Measurements from ENCODE around the gene ASAP2. TPM values are rescaled to one million over a fixed set of nuclear protein-coding genes. Genes with fewer than 3 reads are reported as not detected.

Gene ASAP2
- polyA plus RNA-seq, 3 donors: 0.08 to 1.1 (median 0.20) TPM

DNA sequence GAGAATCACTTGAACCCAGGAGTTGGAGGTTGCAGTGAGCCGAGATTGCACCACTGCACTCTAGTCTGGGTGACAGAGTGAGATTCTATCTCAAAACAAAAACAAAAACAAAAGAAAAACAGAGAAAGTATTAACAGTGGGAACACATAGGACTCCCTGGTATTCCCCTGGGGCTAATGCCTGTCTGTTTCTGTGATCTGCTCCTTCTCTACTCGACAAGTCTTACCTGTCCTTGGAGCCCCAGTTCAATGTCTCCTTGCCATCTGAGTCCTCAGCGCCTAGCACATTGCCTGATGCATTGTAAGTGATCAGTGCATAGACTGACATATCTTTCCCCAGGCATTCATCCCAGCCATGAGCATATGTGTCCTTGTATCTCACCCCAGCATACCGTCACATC is 85.8 kb downstream of the ASAP2 start:
- 100% methylated on average over 1 of the region's 4 CpGs for WGBS (ENCODE audit: insufficient coverage)
- H3K79me2 ChIP-seq (ENCODE audit: insufficient read depth, low read length): no peaks in the 10 kb centered on the region
- H4K20me1 ChIP-seq (ENCODE audit: insufficient read depth, low read length): no peaks in the 10 kb centered on the region

GRCh38 chr2:9294764-9295163 is 88.2 kb downstream of the ASAP2 start:
- Histone ChIP-seq H2AFZ (ENCODE audit: insufficient read depth, low read depth, low read length, poor library complexity, severe bottlenecking) (no peak overlapping the region), H3K79me2 (ENCODE audit: insufficient read depth, low read length) (no peaks in the 10 kb centered on the region), H3K36me3 (replicated peaks in 1 of 2; ENCODE audit: control insufficient read depth in 1 of 2, insufficient read depth in 2 of 2, low read length in 2 of 2) (no peaks in the 10 kb centered on the region), H3K27ac (ENCODE audit: low read depth in 1 of 2, low read length in 2 of 2) (no peak overlapping the region), H3K9ac (ENCODE audit: insufficient read depth, low read length, poor library complexity, severe bottlenecking) (no peak overlapping the region), H3K27me3 (ENCODE audit: control insufficient read depth in 2 of 2, insufficient read depth in 2 of 2, low read length in 2 of 2) (no peaks in the 10 kb centered on the region), H3K4me2 (replicated peaks; ENCODE audit: extremely low read depth, low read length, poor library complexity, severe bottlenecking) (no peak overlapping the region), H4K20me1 (ENCODE audit: insufficient read depth, low read length) (no peaks in the 10 kb centered on the region), H3K4me3 (replicated peaks in 1 of 3; ENCODE audit: low read depth in 2 of 3, low read length in 3 of 3) (no peak overlapping the region), H3K4me1 (ENCODE audit: control insufficient read depth in 1 of 2, insufficient read depth in 2 of 2, low read length in 2 of 2) (no peaks in the 10 kb centered on the region), H3K9me3 (replicated peaks in 1 of 2; ENCODE audit: control insufficient read depth in 1 of 2, insufficient read depth in 1 of 2, low read length in 2 of 2) (no peaks in the 10 kb centered on the region)
- Mint-ChIP-seq H3K36me3 (no peaks in the 10 kb centered on the region), H3K4me3 (no peak overlapping the region), H3K27ac (no peak overlapping the region), H3K4me1 (no peaks in the 10 kb centered on the region), H3K9me3 (no peaks in the 10 kb centered on the region), H3K27me3 (ENCODE audit: low read depth in 3 of 3) (peaks cover 0 to 2% (median 1%) of the 10 kb centered on the region in 3 donors)
- DNase-seq: no peak
- TF ChIP-seq, protein P1, sequence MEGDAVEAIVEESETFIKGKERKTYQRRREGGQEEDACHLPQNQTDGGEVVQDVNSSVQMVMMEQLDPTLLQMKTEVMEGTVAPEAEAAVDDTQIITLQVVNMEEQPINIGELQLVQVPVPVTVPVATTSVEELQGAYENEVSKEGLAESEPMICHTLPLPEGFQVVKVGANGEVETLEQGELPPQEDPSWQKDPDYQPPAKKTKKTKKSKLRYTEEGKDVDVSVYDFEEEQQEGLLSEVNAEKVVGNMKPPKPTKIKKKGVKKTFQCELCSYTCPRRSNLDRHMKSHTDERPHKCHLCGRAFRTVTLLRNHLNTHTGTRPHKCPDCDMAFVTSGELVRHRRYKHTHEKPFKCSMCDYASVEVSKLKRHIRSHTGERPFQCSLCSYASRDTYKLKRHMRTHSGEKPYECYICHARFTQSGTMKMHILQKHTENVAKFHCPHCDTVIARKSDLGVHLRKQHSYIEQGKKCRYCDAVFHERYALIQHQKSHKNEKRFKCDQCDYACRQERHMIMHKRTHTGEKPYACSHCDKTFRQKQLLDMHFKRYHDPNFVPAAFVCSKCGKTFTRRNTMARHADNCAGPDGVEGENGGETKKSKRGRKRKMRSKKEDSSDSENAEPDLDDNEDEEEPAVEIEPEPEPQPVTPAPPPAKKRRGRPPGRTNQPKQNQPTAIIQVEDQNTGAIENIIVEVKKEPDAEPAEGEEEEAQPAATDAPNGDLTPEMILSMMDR (IDR thresholded peaks at IDR 0.05): no peak
- WGBS (ENCODE audit: insufficient coverage): 100% methylated on average over 1 of the region's 6 CpGs
- intact Hi-C loops (cut with micrococcal nuclease): no loop called here

More for the DNA sequence above, 85.8 kb downstream of the ASAP2 start:
- no peak overlapping the region for H3K4me3 ChIP-seq (replicated peaks in 1 of 3; ENCODE audit: low read depth in 2 of 3, low read length in 3 of 3)
- H3K27me3 ChIP-seq (ENCODE audit: control insufficient read depth in 2 of 2, insufficient read depth in 2 of 2, low read length in 2 of 2): no peaks in the 10 kb centered on the region
- H2AFZ ChIP-seq (ENCODE audit: insufficient read depth, low read depth, low read length, poor library complexity, severe bottlenecking): no peak overlapping the region
- DNase-seq: no peak
- peak overlapping the region in 1 of 7 donors; percentile 47 for H3K27ac Mint-ChIP-seq
- H3K9ac ChIP-seq (ENCODE audit: insufficient read depth, low read length, poor library complexity, severe bottlenecking): no peak overlapping the region
- intact Hi-C loops (cut with micrococcal nuclease): no loop called here
- peaks cover 5% of the 10 kb centered on the region for H3K4me1 Mint-ChIP-seq
- H3K4me1 ChIP-seq (ENCODE audit: control insufficient read depth in 1 of 2, insufficient read depth in 2 of 2, low read length in 2 of 2): no peaks in the 10 kb centered on the region
- peaks cover 0 to 2% (median 0%) of the 10 kb centered on the region in 7 donors for H3K9me3 Mint-ChIP-seq
- no peaks in the 10 kb centered on the region for H3K36me3 ChIP-seq (replicated peaks in 1 of 2; ENCODE audit: control insufficient read depth in 1 of 2, insufficient read depth in 2 of 2, low read length in 2 of 2)
- peaks cover 0 to 2% (median 1%) of the 10 kb centered on the region in 3 donors for H3K27me3 Mint-ChIP-seq (ENCODE audit: low read depth in 3 of 3)
- H3K4me3 Mint-ChIP-seq: no peak overlapping the region
- no peaks in the 10 kb centered on the region for H3K36me3 Mint-ChIP-seq
- no peaks in the 10 kb centered on the region for H3K9me3 ChIP-seq (replicated peaks in 1 of 2; ENCODE audit: control insufficient read depth in 1 of 2, insufficient read depth in 1 of 2, low read length in 2 of 2)
- no peak overlapping the region for H3K27ac ChIP-seq (ENCODE audit: low read depth in 1 of 2, low read length in 2 of 2)
- no peak overlapping the region for H3K4me2 ChIP-seq (replicated peaks; ENCODE audit: extremely low read depth, low read length, poor library complexity, severe bottlenecking)
- TF ChIP-seq, protein P1 (IDR thresholded peaks at IDR 0.05): no peak

All from CD14-positive monocyte (primary cell).